Psoas muscle (tissue), 8 donors: ENCODE data around the gene HRNR. TPM values are rescaled to one million over a fixed set of nuclear protein-coding genes. Genes with fewer than 3 reads are reported as not detected.
A peak's percentile ranks its signal among the peaks of the same experiment; 100 is the strongest.

ENCODE experiments used
- ATAC-seq, 4 donors: fragments of 200-7000 bp; cut with Tn5 transposase; one replicate each; pipeline ENCODE4 v1.9.1; 2020; ENCODE audit warnings: moderate library complexity in 3 of 4, mild to moderate bottlenecking in 2 of 4
- DNase-seq, 2 donors: peaks; one replicate each; pipeline ENCODE4 v3.0.0-alpha.2; 2020
- H3K27ac ChIP-seq: fragments of 200-600 bp; one replicate; pipeline ENCODE4 v1.8.0; 2022
- H3K27me3 ChIP-seq, 3 donors: fragments of 200-600 bp in 1 of 3; one replicate each; pipeline versions ENCODE4 v1.6.1 to v1.8.0; 2013 to 2022; ENCODE audit warnings: low read length in 2 of 3, mild to moderate bottlenecking in 2 of 3, moderate library complexity in 1 of 3; ENCODE audit not compliant: insufficient read depth in 3 of 3
- H3K36me3 ChIP-seq, 2 donors: fragments of 200-600 bp in 1 of 2; one replicate each; pipeline versions ENCODE4 v1.6.1 to v1.8.0; 2013 to 2022; ENCODE audit warnings: low read depth in 1 of 2, mild to moderate bottlenecking in 1 of 2, moderate library complexity in 1 of 2; ENCODE audit not compliant: insufficient read depth in 1 of 2
- H3K4me1 ChIP-seq: fragments of 200-600 bp; one replicate; pipeline ENCODE4 v1.8.0; 2022
- H3K4me3 ChIP-seq: fragments of 200-600 bp; one replicate; pipeline ENCODE4 v1.8.0; 2022; ENCODE audit warnings: mild to moderate bottlenecking
- H3K9me3 ChIP-seq: fragments of 200-600 bp; one replicate; pipeline ENCODE4 v1.8.0; 2022
- CTCF ChIP-seq: fragments of 200-600 bp; IDR thresholded peaks from one replicate; pipeline ENCODE4 v1.8.0; 2022; ENCODE audit warnings: antibody characterized with exemption
- WGBS, 3 donors: extraction: QIAGEN DNeasy Blood & Tissue Kit; methylation state at CpG; one replicate each; pipeline versions ENCODE4 v1.1.6 to v1.1.7; 2013; 5-methylcytosine and 5-hydroxymethylcytosine counted together
- intact Hi-C, 2 donors: fragments of 100-400 bp; cut with DNase I; formaldehyde crosslinking; loops; one replicate each; pipeline versions ENCODE4 v1.11.0 to v1.14.2; 2022
- polyA plus RNA-seq, 3 donors: library from polyadenylated mRNA; stranded (reverse); fragments of 200-250 nt; gene quantifications; one replicate each; pipeline ENCODE4 v1.2.3, GENCODE V29; 2013
- total RNA-seq, 4 donors: library from RNA; stranded (reverse); fragmentation: NEBNext Ultra II Directional in 2 of 4; extraction: Animal tissue kit (Norgen Biotek cat#: 25700) in 2 of 4; gene quantifications; one replicate each; pipeline versions ENCODE4 v1.2.1 to v1.2.4, GENCODE V29; 2021 to 2023
- donor health status: healthy with polysubstance abuse.
- donor health status: DM: no; HTN: no; CAD: no; lungs with moderate emphysema.
- donor health status: Bipolar disorder and iron deficiency.
- donor health status: healthy.
- donor health status: DM: yes; HTN: yes; CAD: no.
- donor health status: DM: no; HTN: no; CAD: no.
- donor health status: DM: no; HTN: no; CAD: no.
- donor health status: DM: yes; HTN: yes; CAD: no.

Gene HRNR
- total and polyA plus RNA-seq, 7 donors, result not detected

- peaks cover 0 to 19% (median 3%) of the 10 kb centered on the region in 3 donors for H3K27me3 ChIP-seq
- H3K36me3 ChIP-seq, result no peaks in the 10 kb centered on the region
- DNase-seq, result no peak
- intact Hi-C loops, result loop anchor here (5.0 kb wide), 2 partner anchors 133 to 257 kb away; no protein-coding TSS in a partner anchor
- H3K4me3 ChIP-seq, result no peak overlapping the region
- peak; percentile 72 for TF ChIP-seq CTCF
- ATAC-seq, result peak in 2 of 4 donors; percentile 55 to 56
- whole genome bisulfite sequencing, 3 donors, result 28 to 38% (median 32%) methylated on average over 8 of the region's 8 CpGs
- no peaks in the 10 kb centered on the region for H3K9me3 ChIP-seq
- H3K4me1 ChIP-seq, result no peaks in the 10 kb centered on the region
- no peak overlapping the region for H3K27ac ChIP-seq
Measured at GRCh38 chr1:152185544-152186391, 38.2 kb downstream of the HRNR start.

- ATAC-seq, result no peak
Measured at GRCh38 chr1:152182944-152183361, 41.0 kb downstream of the HRNR start.

GRCh38 chr1:152182431-152182830 is 41.6 kb downstream of the HRNR start:
- no peaks in the 10 kb centered on the region for H3K4me1 ChIP-seq
- no peak for TF ChIP-seq CTCF
- no peak overlapping the region for H3K4me3 ChIP-seq
- H3K27me3 ChIP-seq, result no peaks in the 10 kb centered on the region
- H3K9me3 ChIP-seq, result no peaks in the 10 kb centered on the region
- H3K27ac ChIP-seq, result no peak overlapping the region
- H3K36me3 ChIP-seq, result no peaks in the 10 kb centered on the region
- DNase-seq (no peak), ATAC-seq (no peak)
- intact Hi-C loops, result no loop called here
- WGBS, 3 donors, result 67 to 76% (median 69%) methylated on average over 2 of the region's 2 CpGs

More at GRCh38 chr1:152182944-152183361, 41.0 kb downstream of the HRNR start:
- no peak for DNase-seq
- WGBS, 3 donors, result 40 to 41% (median 41%) methylated on average over 2 of the region's 2 CpGs
- TF ChIP-seq CTCF, result no peak
- H3K36me3 ChIP-seq, result no peaks in the 10 kb centered on the region
- no peaks in the 10 kb centered on the region for H3K9me3 ChIP-seq
- intact Hi-C loops, result no loop called here
- no peak overlapping the region for H3K27ac ChIP-seq
- H3K4me1 ChIP-seq, result no peaks in the 10 kb centered on the region
- no peak overlapping the region for H3K4me3 ChIP-seq
- H3K27me3 ChIP-seq, result no peaks in the 10 kb centered on the region

- ATAC-seq (no peak), DNase-seq (no peak)
- Histone ChIP-seq H3K9me3 (no peaks in the 10 kb centered on the region), H3K36me3 (no peaks in the 10 kb centered on the region), H3K4me1 (no peaks in the 10 kb centered on the region), H3K4me3 (no peak overlapping the region), H3K27ac (no peak overlapping the region), H3K27me3 (no peaks in the 10 kb centered on the region)
- TF ChIP-seq CTCF, result no peak
- intact Hi-C loops, result no loop called here
- WGBS, 3 donors, result 73 to 87% (median 78%) methylated on average over 1 of the region's 1 CpG
Measured at GRCh38 chr1:152179566-152179965, 44.4 kb downstream of the HRNR start.
